ENCODE measurements around the gene MORN1. TPM values are rescaled to one million over a fixed set of nuclear protein-coding genes. Genes with fewer than 3 reads are reported as not detected.
"Not testable (repeated sequence)": the region's sequence is repeated elsewhere in the genome, so short reads cannot be mapped to it uniquely, and the experiment has no call there.

Gene MORN1
- total RNA-seq = 1 to 10 TPM; 6.8 to 6.9 TPM

DNA sequence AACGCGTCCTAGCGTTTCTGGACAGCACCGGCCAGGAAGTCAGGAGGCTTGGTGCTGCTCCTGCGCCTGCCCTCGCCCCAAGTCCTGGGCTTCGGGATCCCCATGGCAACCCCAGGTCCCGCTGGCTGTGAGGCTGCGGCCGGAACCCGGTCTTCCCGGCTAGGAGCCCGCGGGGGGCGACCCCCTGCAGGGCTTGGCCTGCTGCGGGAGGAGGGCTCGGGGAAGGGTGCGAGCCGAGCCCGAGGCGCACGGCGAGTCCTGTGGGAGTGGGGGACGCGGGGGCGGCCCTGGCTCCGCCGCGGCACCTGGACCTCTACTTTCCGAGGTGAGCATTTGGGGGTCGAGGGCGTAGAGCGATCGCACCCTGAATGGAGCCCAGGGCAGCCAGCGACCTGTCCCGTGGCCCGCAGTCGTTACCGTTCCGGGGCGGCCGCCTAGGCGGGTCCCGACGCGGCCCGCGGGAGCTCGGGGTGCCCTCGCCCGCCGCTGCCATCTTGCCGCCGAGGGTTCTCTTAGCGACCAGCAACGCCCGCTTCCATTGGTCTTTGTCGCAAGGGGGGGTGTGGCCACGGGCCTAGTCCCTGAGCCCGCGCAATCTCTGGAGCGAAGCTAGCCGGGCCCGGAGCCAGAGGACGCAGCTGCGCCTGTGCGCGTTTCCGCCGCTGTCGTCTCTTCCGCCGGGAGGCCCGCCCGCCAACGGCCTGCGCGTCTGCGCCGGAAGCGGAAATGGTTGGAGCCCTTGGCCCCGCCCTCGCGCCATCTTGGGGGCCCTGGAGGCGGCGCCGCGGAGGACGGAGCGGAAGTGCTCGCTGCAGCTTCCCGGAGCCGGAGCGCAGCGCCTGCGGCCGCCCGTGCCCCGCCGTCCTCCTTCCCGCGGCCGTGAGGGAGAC, at the start of gene MORN1, which contains the start of gene RER1:
Gene MORN1 (minus strand): TSS at position 514 of the 890 bp plus-strand sequence. CDS start 21 bp downstream, at position 493.
Gene RER1 (plus strand): TSS at position 801 of the 890 bp plus-strand sequence. CDS start 3,950 bp downstream, outside the sequence.
- Mint-ChIP-seq H3K4me3 (peak within 1 kb of the TSS; percentile 84 to 91), H3K9me3 (no peaks in the 10 kb centered on the region), H3K4me1 (ENCODE audit: low read depth) (peaks cover 37% of the 10 kb centered on the region), H3K36me3 (ENCODE audit: insufficient read depth in 2 of 2) (peaks cover 0 to 5% of the 10 kb centered on the region in 2 donors), H3K27ac (peak within 1 kb of the TSS; percentile 89), H3K27me3 (ENCODE audit: low read depth) (no peaks in the 10 kb centered on the region)
- DNase-seq = peak; percentile 99
- ATAC-seq (replicated peaks in 1 of 2) = peak; percentile 98 to 99

DNA sequence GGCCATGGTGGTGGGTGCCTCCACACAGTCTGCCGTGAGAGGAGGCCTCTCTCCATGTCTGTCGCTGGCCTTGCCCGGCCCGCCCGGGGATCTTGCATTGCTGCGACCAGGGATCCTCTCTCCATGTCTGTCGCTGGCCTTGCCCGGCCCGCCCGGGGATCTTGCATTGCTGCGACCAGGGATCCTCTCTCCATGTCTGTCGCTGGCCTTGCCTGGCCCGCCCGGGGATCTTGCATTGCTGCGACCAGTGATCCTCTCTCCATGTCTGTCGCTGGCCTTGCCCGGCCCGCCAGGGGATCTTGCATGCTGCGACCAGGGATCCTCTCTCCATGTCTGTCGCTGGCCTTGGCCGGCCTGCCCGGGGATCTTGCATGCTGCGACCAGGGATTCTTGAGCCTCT, 49.0 kb upstream of the MORN1 start:
- H3K4me3 Mint-ChIP-seq; ATAC-seq (replicated peaks in 1 of 2); H3K4me1 Mint-ChIP-seq (ENCODE audit: low read depth); H3K27ac Mint-ChIP-seq; H3K9me3 Mint-ChIP-seq; H3K36me3 Mint-ChIP-seq (ENCODE audit: insufficient read depth in 2 of 2); DNase-seq: not testable (repeated sequence)
- peaks cover 14% of the 10 kb centered on the region for H3K27me3 Mint-ChIP-seq (ENCODE audit: low read depth)

GRCh38 chr1:2439369-2439768, 48.0 kb upstream of the MORN1 start:
- Mint-ChIP-seq H3K36me3 (ENCODE audit: insufficient read depth in 2 of 2) (no peaks in the 10 kb centered on the region), H3K27ac (no peak overlapping the region), H3K4me3 (no peak overlapping the region), H3K4me1 (ENCODE audit: low read depth) (no peaks in the 10 kb centered on the region), H3K9me3 (no peaks in the 10 kb centered on the region), H3K27me3 (ENCODE audit: low read depth) (peaks cover 6% of the 10 kb centered on the region)
- ATAC-seq (replicated peaks in 1 of 2) = no peak
- DNase-seq = no peak

- no peak for ATAC-seq (replicated peaks in 1 of 2)
- no peaks in the 10 kb centered on the region for H3K4me1 Mint-ChIP-seq (ENCODE audit: low read depth)
- H3K27ac Mint-ChIP-seq = no peak overlapping the region
- peaks cover 6% of the 10 kb centered on the region for H3K27me3 Mint-ChIP-seq (ENCODE audit: low read depth)
- H3K36me3 Mint-ChIP-seq (ENCODE audit: insufficient read depth in 2 of 2) = no peaks in the 10 kb centered on the region
- H3K9me3 Mint-ChIP-seq = no peaks in the 10 kb centered on the region
- H3K4me3 Mint-ChIP-seq = no peak overlapping the region
- no peak for DNase-seq
These were observed 47.3 kb upstream of the MORN1 start for GRCh38 chr1:2438641-2439040.

DNA sequence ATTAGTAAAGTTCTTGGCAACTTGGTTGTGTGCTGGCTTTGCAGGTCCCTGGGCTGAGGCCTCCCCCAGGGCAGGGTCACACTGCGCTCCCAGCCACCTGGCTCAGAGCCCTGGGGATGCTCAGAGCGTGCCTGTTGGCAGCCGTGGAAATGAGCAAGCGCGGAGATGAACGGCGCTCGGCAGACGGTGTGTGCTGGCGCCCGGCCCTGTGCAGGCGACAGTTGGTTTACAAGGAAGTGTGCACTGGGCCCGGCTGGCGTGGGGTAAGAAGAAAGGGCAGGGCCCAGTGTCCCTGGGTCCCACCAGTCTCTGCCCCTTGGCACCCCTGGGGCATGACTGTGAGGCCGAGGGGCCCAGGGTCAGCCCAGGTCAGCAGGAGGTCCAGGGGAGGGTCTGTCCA, 46.7 kb upstream of the MORN1 start:
- no peaks in the 10 kb centered on the region for H3K4me1 Mint-ChIP-seq (ENCODE audit: low read depth)
- H3K27me3 Mint-ChIP-seq (ENCODE audit: low read depth) = peaks cover 6% of the 10 kb centered on the region
- ATAC-seq (replicated peaks in 1 of 2) (no peak), DNase-seq (no peak)
- H3K9me3 Mint-ChIP-seq = no peaks in the 10 kb centered on the region
- H3K36me3 Mint-ChIP-seq (ENCODE audit: insufficient read depth in 2 of 2) = no peaks in the 10 kb centered on the region
- H3K27ac Mint-ChIP-seq = no peak overlapping the region
- H3K4me3 Mint-ChIP-seq = no peak overlapping the region

DNA sequence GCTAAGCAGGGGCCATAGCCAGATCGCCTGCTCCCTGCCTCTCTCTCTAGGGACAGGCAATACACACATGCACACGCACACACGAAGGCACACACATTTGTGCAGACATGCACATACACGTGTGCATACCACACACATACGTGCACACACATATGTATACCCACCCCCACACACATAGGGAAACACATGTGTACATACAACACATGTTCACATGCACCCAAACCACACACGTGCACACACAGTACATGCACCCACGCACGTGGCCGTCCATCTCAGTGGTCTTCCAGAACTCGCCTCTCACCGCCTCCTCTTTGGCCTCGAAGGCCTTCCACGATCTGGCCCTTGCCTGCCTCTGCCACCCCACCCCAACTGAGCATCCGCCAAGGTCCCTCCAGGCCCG, 46.3 kb upstream of the MORN1 start:
- ATAC-seq (replicated peaks in 1 of 2) (no peak), DNase-seq (no peak)
- Mint-ChIP-seq H3K4me3 (no peak overlapping the region), H3K36me3 (ENCODE audit: insufficient read depth in 2 of 2) (no peaks in the 10 kb centered on the region), H3K9me3 (no peaks in the 10 kb centered on the region), H3K4me1 (ENCODE audit: low read depth) (no peaks in the 10 kb centered on the region), H3K27ac (no peak overlapping the region), H3K27me3 (ENCODE audit: low read depth) (peaks cover 2% of the 10 kb centered on the region)

GRCh38 chr1:2436876-2437275, 45.5 kb upstream of the MORN1 start:
- DNase-seq (no peak), ATAC-seq (replicated peaks in 1 of 2) (no peak)
- H3K4me1 Mint-ChIP-seq (ENCODE audit: low read depth) = no peaks in the 10 kb centered on the region
- H3K36me3 Mint-ChIP-seq (ENCODE audit: insufficient read depth in 2 of 2) = no peaks in the 10 kb centered on the region
- no peaks in the 10 kb centered on the region for H3K27me3 Mint-ChIP-seq (ENCODE audit: low read depth)
- no peak overlapping the region for H3K27ac Mint-ChIP-seq
- H3K9me3 Mint-ChIP-seq = no peaks in the 10 kb centered on the region
- H3K4me3 Mint-ChIP-seq = no peak overlapping the region

- DNase-seq (no peak), ATAC-seq (replicated peaks in 1 of 2) (no peak)
- Mint-ChIP-seq H3K27me3 (ENCODE audit: low read depth) (no peaks in the 10 kb centered on the region), H3K36me3 (ENCODE audit: insufficient read depth in 2 of 2) (peaks cover 0 to under 1% of the 10 kb centered on the region in 2 donors), H3K4me3 (no peak overlapping the region), H3K4me1 (ENCODE audit: low read depth) (no peaks in the 10 kb centered on the region), H3K27ac (no peak overlapping the region), H3K9me3 (no peaks in the 10 kb centered on the region)
These were observed 44.5 kb upstream of the MORN1 start for GRCh38 chr1:2435746-2436355.

DNA sequence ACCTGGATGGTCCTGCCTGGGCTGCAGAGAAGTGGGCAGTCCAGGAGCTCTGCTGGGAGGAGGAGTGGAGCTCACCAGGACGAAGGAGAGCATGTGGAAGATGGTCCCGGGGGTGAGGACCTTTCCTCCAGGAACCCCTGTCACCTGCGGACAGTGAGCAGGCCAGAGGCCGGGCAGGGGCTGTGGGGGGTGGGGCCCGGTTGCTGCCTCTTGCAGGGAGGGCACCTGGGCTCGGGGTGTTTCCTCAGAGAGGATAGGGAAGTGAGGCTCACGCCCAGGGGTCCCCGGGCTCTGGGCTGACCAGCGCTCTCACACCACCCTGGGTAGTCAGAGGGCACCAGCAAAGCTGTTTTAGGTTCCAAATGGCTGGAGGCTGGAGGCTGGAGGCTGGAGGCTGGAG, 43.7 kb upstream of the MORN1 start:
- Mint-ChIP-seq H3K4me1 (ENCODE audit: low read depth) (no peaks in the 10 kb centered on the region), H3K27me3 (ENCODE audit: low read depth) (no peaks in the 10 kb centered on the region), H3K36me3 (ENCODE audit: insufficient read depth in 2 of 2) (peaks cover 0 to 1% of the 10 kb centered on the region in 2 donors)

GRCh38 chr1:2433936-2434655, 42.7 kb upstream of the MORN1 start:
- DNase-seq = no peak
- Mint-ChIP-seq H3K27me3 (ENCODE audit: low read depth) (no peaks in the 10 kb centered on the region), H3K36me3 (ENCODE audit: insufficient read depth in 2 of 2) (peaks cover 0 to 1% of the 10 kb centered on the region in 2 donors), H3K9me3 (no peaks in the 10 kb centered on the region), H3K4me1 (ENCODE audit: low read depth) (no peaks in the 10 kb centered on the region), H3K27ac (no peak overlapping the region), H3K4me3 (no peak overlapping the region)
- ATAC-seq (replicated peaks in 1 of 2) = no peak

More for the DNA sequence above, 43.7 kb upstream of the MORN1 start:
- no peak overlapping the region for H3K4me3 Mint-ChIP-seq
- H3K9me3 Mint-ChIP-seq = no peaks in the 10 kb centered on the region
- ATAC-seq (replicated peaks in 1 of 2) (no peak), DNase-seq (no peak)
- no peak overlapping the region for H3K27ac Mint-ChIP-seq

DNA sequence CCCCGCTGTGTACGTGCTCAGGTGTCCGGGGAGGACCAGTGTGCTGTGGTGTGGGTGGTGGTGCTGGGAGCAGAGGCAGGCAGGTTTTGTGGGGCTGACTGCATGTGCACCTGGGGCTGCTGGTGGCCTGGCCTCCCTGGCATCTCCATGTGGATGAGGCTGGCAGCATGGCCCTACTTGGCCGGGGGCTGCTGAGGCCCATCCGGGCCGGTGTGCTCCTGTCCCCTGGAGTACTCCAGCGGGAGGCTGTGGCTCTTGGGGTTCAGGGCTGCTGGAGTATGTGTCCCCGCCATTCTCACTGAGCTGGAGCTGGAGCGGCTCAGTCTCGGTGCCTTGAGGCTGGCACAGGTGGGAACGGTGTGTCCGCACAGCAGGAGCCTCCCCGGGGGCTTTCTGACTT, 41.8 kb upstream of the MORN1 start:
- no peaks in the 10 kb centered on the region for H3K9me3 Mint-ChIP-seq
- peaks cover 0 to 1% of the 10 kb centered on the region in 2 donors for H3K36me3 Mint-ChIP-seq (ENCODE audit: insufficient read depth in 2 of 2)
- no peak overlapping the region for H3K27ac Mint-ChIP-seq
- H3K4me1 Mint-ChIP-seq (ENCODE audit: low read depth) = no peaks in the 10 kb centered on the region
- no peak overlapping the region for H3K4me3 Mint-ChIP-seq
- DNase-seq = no peak
- no peak for ATAC-seq (replicated peaks in 1 of 2)
- H3K27me3 Mint-ChIP-seq (ENCODE audit: low read depth) = no peaks in the 10 kb centered on the region

DNA sequence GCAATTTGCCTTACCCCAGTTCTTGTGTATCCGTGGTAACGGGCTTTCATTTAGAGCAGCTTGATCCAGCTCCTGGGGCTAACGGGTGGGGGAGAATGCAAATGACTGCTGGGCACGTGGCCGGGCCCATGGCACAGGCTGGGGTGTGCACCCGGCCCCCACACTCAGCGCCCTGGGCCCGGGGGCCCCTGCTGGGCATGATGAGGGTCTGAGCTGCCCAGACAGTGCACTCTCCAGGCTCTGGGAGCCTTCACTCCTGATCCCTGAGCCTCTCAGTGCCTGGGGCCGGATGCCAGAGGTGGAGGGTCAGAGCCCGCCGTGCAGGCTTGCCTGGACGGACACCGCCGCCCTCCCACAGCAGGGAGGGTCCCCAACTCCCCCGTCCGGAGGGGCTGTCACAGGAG, 41.1 kb upstream of the MORN1 start:
- no peaks in the 10 kb centered on the region for H3K9me3 Mint-ChIP-seq
- DNase-seq (no peak), ATAC-seq (replicated peaks in 1 of 2) (no peak)
- no peak overlapping the region for H3K4me3 Mint-ChIP-seq
- no peak overlapping the region for H3K27ac Mint-ChIP-seq
- peaks cover 0 to 1% of the 10 kb centered on the region in 2 donors for H3K36me3 Mint-ChIP-seq (ENCODE audit: insufficient read depth in 2 of 2)
- no peaks in the 10 kb centered on the region for H3K4me1 Mint-ChIP-seq (ENCODE audit: low read depth)
- H3K27me3 Mint-ChIP-seq (ENCODE audit: low read depth) = no peaks in the 10 kb centered on the region

DNA sequence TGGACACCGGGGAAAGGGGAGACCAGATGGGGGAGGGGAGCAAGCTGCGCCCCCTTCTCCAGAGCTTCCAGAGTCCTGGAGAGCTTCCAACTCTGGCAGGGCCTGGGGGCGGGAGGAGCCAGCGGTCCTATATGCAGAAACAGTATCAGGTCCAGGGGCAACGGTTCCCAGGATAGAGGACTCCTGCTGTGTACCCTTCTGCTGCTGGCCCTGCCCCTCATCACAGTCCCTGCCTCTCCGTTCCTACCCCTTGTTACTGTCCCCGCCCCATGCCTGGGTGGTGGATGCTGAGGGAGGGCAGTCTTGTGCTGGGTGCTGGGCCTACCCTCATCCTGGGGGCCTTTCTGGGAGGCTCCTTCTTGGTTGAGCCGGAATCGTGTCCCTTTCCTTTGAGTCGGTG, 40.2 kb upstream of the MORN1 start:
- peaks cover 0 to 1% of the 10 kb centered on the region in 2 donors for H3K36me3 Mint-ChIP-seq (ENCODE audit: insufficient read depth in 2 of 2)
- H3K27me3 Mint-ChIP-seq (ENCODE audit: low read depth) = no peaks in the 10 kb centered on the region
- DNase-seq (no peak), ATAC-seq (replicated peaks in 1 of 2) (no peak)
- no peaks in the 10 kb centered on the region for H3K9me3 Mint-ChIP-seq
- no peak overlapping the region for H3K4me3 Mint-ChIP-seq
- H3K4me1 Mint-ChIP-seq (ENCODE audit: low read depth) = no peaks in the 10 kb centered on the region
- H3K27ac Mint-ChIP-seq = no peak overlapping the region
